Stimulated activated CD4-positive, alpha-beta T cell treated with anti-CD3 and anti-CD28 coated beads, Interleukin-4, amount 100 ng/mL, for 4 hours (primary cell): ENCODE measurements around the gene COL4A1.

Source experiments
- DNase-seq, 2 experiments: peaks; one replicate each; pipeline ENCODE4 v3.0.0-alpha.2; 2020

The COL4A1 gene

GRCh38 chr13:110156301-110157049 is 150.5 kb downstream of the COL4A1 start:
- DNase-seq = no peak

- no peak for DNase-seq
Measured at GRCh38 chr13:110155072-110155471, 151.9 kb downstream of the COL4A1 start.

- no peak for DNase-seq
Measured at GRCh38 chr13:110154410-110154933, 152.5 kb downstream of the COL4A1 start.

GRCh38 chr13:110152351-110152750 is 154.6 kb downstream of the COL4A1 start:
- DNase-seq = no peak

GRCh38 chr13:110151462-110151861 is 155.5 kb downstream of the COL4A1 start:
- no peak for DNase-seq

- DNase-seq = no peak
Measured at GRCh38 chr13:110150384-110151101, 156.4 kb downstream of the COL4A1 start.

DNA sequence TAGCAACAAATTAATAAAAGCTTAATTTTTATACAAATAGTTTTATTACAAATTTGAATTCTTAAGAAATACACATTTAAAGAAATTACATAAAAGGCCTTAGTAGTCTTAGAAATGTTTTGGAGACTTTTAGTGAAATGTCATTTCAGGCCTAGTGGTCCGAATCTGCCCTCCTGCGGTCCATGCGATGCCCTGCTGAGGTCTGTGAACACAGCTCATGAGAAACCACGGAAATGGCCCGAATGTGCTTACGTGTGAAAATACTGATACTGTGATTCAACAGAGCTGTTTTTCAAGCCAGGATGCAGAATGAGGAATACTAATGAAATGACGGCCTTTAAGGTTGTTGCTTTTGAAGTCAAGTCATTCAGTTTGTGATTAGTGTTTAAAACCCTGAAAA is 157.9 kb downstream of the COL4A1 start:
- DNase-seq = no peak

GRCh38 chr13:110140099-110140498 is 166.9 kb downstream of the COL4A1 start:
- no peak for DNase-seq

GRCh38 chr13:110138700-110139036 is 168.3 kb downstream of the COL4A1 start:
- DNase-seq = no peak

DNA sequence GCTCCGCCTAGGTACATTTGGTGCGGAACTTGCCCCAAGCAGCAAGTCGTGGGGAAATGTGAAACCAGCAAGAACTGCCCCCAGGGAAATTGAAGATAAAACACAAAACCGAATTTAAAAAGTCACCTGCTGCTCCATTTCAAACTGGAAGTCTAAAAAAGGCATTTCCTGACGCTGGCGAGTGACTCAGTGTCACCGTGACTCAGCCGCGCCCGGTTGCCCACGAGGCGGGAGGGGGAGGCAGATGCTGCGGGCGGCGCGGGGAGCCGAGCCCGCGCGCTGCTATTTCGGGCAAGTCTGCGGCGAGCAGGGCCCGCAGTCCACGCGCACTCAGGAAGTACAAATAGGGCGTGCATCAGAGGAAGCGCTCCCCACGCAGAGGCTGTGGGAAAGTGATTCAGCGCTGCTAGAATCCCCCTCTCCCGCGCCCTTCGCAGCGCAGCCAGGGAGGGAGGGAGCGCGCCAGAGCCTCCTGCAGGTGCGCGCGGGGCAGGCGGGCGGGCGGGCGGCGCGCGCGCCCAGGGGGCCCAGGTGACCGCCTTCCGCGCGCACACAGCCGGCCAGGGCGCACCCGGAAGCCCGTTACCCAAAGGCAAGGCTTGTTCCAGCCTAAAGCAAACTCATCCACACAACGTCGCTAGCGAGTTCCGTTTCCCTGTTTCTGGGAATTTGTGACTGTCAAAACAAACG is 168.8 kb downstream of the COL4A1 start:
- peak; percentile 68 to 80 for DNase-seq

- DNase-seq = peak in 1 of 2 experiments; percentile 55
Measured at GRCh38 chr13:110137680-110138009, 169.3 kb downstream of the COL4A1 start.

DNA sequence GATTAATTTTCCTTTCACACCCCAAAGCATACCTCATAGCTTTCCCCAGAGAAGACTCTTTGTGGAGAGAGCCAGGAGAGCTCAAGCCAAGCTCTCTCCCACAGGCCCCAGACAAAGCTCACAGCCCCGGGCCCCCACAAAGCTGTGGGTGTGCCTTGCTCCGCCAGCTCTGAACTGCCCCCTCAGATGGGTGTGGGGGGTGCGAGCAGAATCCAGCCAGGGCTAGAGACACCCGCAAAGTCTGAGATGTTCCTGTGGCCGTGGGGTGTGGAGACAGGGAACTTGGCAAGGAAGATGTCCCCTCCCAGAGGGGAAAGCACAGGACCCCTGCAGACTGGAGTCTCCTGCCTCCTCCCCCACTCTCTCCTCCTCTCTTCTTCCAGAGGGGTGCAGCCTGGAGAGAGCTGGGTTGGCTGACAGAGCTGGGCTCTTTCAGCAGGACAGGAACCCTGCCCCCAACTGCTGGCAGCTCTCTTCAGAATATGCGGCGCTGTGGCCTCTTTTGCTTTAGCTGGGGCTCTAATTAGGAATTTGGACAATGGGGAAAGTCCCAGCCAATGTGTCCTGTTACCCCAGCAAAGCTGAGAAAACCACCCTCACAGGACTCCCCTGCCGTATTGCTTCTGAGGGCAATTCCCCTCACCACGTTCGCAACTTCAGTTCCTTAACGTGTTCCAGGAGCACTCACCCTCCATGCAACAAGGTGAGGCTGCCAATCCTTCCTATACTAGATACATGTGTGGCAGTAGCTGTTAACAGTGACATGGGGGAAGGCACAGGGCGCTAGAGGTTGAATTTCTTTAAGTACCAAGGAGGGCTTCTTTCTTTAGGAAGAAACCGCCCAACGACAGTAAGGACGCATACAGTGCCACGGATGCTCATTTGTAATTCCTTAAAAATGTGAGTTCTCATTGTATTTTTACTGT is 170.0 kb downstream of the COL4A1 start:
- no peak for DNase-seq

GRCh38 chr13:110135977-110136597 is 170.9 kb downstream of the COL4A1 start:
- DNase-seq = no peak

GRCh38 chr13:110134801-110135200 is 172.2 kb downstream of the COL4A1 start:
- DNase-seq = no peak

GRCh38 chr13:110133425-110134235 is 173.3 kb downstream of the COL4A1 start:
- no peak for DNase-seq

DNA sequence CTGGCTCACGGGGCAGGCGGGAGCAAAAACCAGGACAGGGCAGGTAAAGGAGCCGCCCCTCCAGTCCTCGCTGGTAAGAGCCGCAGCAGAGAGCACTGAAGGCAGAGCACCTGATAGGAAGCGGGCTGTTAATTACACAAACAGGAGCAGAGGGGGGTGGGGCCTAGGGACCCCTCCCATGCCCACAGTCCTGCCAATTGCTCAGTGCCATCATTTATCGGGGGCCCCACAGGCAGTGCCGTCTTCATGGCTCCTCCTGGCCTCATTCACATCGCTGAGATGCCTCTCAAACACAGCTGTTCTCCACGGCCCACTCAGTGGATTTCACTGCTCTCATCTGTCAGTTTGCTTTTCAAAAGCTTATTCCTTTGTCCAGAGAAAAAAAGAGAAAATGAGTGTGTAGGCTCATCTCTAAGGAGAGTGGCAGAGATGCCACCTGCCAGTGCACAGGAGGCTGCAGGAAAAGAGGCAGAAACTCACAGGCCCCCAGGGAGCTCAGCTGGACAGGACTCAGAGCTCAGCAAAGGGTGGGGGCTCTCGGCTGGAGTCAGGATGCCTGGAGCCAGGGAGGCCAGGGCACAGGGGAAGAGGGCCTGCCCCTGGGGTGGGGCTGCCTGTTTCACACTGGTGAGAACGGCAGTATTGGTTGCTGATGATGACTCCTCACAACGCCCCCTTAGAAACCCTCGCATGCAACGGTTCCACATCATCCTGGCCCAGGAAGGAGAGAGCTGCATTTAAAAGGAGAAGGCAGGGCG is 174.6 kb downstream of the COL4A1 start:
- no peak for DNase-seq

GRCh38 chr13:110131424-110131823 is 175.5 kb downstream of the COL4A1 start:
- DNase-seq = no peak

- no peak for DNase-seq
Measured at GRCh38 chr13:110130431-110130830, 176.5 kb downstream of the COL4A1 start.

- DNase-seq = no peak
Measured at GRCh38 chr13:110129539-110130186, 177.3 kb downstream of the COL4A1 start.

GRCh38 chr13:110129076-110129475 is 177.9 kb downstream of the COL4A1 start:
- no peak for DNase-seq
